Left renal cortex interstitium (tissue), 4 donors: ENCODE data around the gene ZNF761. TPM values are rescaled to one million over a fixed set of nuclear protein-coding genes. Genes with fewer than 3 reads are reported as not detected.

Experiments
- DNase-seq, 4 donors: peaks; one replicate each; pipeline ENCODE4 v3.0.0-alpha.2; 2013; ENCODE audit warnings: low read depth in 4 of 4, low spot score in 2 of 4, missing footprints in 1 of 4
- polyA plus RNA-seq, 4 donors: library from polyadenylated mRNA; unstranded; fragments of 120-200 nt; gene quantifications; one replicate each; pipeline ENCODE4 v1.2.1, GENCODE V29; 2013; ENCODE audit not compliant: insufficient read length in 4 of 4

The ZNF761 gene
- polyA plus RNA-seq, 4 donors: 10.7 to 17.4 (median 14.7) TPM

DNA sequence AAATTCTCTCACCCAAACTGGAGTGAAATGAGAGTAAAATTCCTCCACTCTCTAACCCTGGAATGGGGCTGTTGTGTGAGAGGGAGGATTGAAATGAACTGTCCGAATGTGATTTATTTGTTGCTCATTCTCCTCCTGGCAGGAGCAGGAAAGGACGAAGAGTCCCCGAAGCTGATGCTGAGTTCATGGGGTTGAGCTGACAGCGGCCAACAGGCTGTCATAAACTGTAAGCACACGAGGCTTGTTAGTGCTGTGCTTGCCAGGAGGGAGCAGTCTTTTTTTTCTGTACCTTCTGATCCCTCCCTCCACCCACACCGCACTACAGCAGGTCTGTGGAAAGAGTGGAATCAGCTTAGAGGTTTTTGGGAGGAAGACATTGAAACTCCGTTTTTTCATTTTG is 73.1 kb downstream of the ZNF761 start:
- no peak for DNase-seq

DNA sequence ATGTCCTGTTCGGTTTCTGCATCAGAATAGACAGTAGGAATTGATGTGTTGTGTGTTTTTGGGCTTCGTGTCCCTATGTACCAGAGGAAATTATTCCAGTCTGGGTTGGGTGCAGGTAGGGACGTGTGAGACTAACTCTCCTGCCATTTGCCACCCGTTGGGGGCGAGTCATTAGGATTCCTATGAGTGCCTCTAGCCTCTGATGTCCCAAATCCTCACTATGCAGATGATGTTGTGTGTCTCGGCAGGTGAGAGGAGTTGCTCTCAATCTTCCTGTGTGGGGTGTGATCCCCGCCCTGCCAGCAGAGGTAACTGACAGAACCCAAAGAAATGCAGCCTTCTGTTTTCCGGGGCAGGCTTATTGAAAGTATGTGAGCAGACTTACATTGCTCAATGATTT is 74.9 kb downstream of the ZNF761 start:
- DNase-seq: no peak

Other genes with a start within 250 kb of the ZNF761 start
- gene ZNF665, start 238.6 kb upstream of the ZNF761 start, polyA plus RNA-seq: 10 to 100 TPM in 1 of 4 donors, 1 to 10 TPM in 3; 6.3 to 12.9 (median 9.1) TPM
- gene ZNF677, start 177.1 kb upstream of the ZNF761 start, polyA plus RNA-seq: 10 to 100 TPM; 45.6 to 53.5 (median 49.5) TPM
- gene VN1R2, start 173.7 kb upstream of the ZNF761 start, polyA plus RNA-seq: under 1 TPM in 2 of 4 donors, not detected in 2; 0.17 to 0.33 TPM
- not detected for gene VN1R4, start 164.3 kb upstream of the ZNF761 start, polyA plus RNA-seq
- gene ZNF845, start 98.2 kb upstream of the ZNF761 start, polyA plus RNA-seq: 10 to 100 TPM in 1 of 4 donors, 1 to 10 TPM in 3; 7.5 to 10.8 (median 9.0) TPM
- 10 to 100 TPM in 3 of 4 donors, 1 to 10 TPM in 1; 9.4 to 14.3 (median 11.9) TPM for gene ZNF525, start 66.3 kb upstream of the ZNF761 start, polyA plus RNA-seq
- gene ZNF765, start 36.8 kb upstream of the ZNF761 start, polyA plus RNA-seq: 10 to 100 TPM; 10.2 to 15.7 (median 12.7) TPM
- gene ZNF813, start 35.7 kb downstream of the ZNF761 start, polyA plus RNA-seq: 1 to 10 TPM; 6.6 to 8.0 (median 6.9) TPM
- gene ZNF331, start 106.2 kb downstream of the ZNF761 start, polyA plus RNA-seq: 10 to 100 TPM; 12.5 to 35.1 (median 18.5) TPM
- gene DPRX, start 200.0 kb downstream of the ZNF761 start, polyA plus RNA-seq: not detected